ENCODE measurements around the gene CD72.

Gene CD72

GRCh38 chr9:35606138-35606504 is 12.1 kb downstream of the CD72 start:
- WGBS (ENCODE audit: extremely low coverage, insufficient coverage, insufficient read length): no CpG with 5 or more reads among the region's 5 CpGs
- peaks cover 9% of the 10 kb centered on the region for H3K79me1 ChIP-seq (ENCODE audit: low read length)
- H4K8ac ChIP-seq (ENCODE audit: low read depth, low read length): no peak overlapping the region
- H3K4ac ChIP-seq (ENCODE audit: low read depth, low read length): no peak overlapping the region
- H3K23ac ChIP-seq (ENCODE audit: low read length): no peak overlapping the region
- peak overlapping the region; percentile 16 for H3K18ac ChIP-seq (ENCODE audit: low read length)
- H3K4me1 ChIP-seq (ENCODE audit: control insufficient read depth in 1 of 2, insufficient read depth in 2 of 2, low read length in 2 of 2): peaks cover 11 to 16% of the 10 kb centered on the region in 2 experiments
- H4K91ac ChIP-seq (ENCODE audit: low read depth, low read length): no peak overlapping the region
- no peak overlapping the region for H2AFZ ChIP-seq (ENCODE audit: insufficient read depth, low read length, poor library complexity)
- peak overlapping the region; percentile 90 for H3K4me2 ChIP-seq (ENCODE audit: low read length)
- H2BK120ac ChIP-seq (ENCODE audit: insufficient read depth, low read length, poor library complexity): no peak overlapping the region
- H3K27ac ChIP-seq (ENCODE audit: low read depth, low read length): no peak overlapping the region
- no peak overlapping the region for H4K12ac ChIP-seq (ENCODE audit: low read depth, low read length)
- H3K9me3 ChIP-seq (ENCODE audit: insufficient read depth, low read depth, low read length): peaks cover 1% of the 10 kb centered on the region
- no peak overlapping the region for H2BK5ac ChIP-seq (ENCODE audit: low read depth, low read length, poor library complexity)
- no peak overlapping the region for H2AK5ac ChIP-seq (ENCODE audit: low read length)
- H3K14ac ChIP-seq (ENCODE audit: low read length): peak overlapping the region; percentile 43
- H2BK12ac ChIP-seq (ENCODE audit: low read length): no peak overlapping the region
- H3K79me2 ChIP-seq (ENCODE audit: control insufficient read depth, insufficient read depth, low read length, poor library complexity): peaks cover 5% of the 10 kb centered on the region
- peak overlapping the region; percentile 84 for H3K4me3 ChIP-seq (ENCODE audit: low read depth, low read length)
- DNase-seq: no peak
- H3K27me3 ChIP-seq (ENCODE audit: insufficient read depth, low read length): no peaks in the 10 kb centered on the region
- peak overlapping the region; percentile 75 for H3K9ac ChIP-seq (ENCODE audit: low read length)
- H3K36me3 ChIP-seq (ENCODE audit: control insufficient read depth in 1 of 2, insufficient read depth in 2 of 2, low read length in 2 of 2): peaks cover 29 to 36% of the 10 kb centered on the region in 2 experiments

DNA sequence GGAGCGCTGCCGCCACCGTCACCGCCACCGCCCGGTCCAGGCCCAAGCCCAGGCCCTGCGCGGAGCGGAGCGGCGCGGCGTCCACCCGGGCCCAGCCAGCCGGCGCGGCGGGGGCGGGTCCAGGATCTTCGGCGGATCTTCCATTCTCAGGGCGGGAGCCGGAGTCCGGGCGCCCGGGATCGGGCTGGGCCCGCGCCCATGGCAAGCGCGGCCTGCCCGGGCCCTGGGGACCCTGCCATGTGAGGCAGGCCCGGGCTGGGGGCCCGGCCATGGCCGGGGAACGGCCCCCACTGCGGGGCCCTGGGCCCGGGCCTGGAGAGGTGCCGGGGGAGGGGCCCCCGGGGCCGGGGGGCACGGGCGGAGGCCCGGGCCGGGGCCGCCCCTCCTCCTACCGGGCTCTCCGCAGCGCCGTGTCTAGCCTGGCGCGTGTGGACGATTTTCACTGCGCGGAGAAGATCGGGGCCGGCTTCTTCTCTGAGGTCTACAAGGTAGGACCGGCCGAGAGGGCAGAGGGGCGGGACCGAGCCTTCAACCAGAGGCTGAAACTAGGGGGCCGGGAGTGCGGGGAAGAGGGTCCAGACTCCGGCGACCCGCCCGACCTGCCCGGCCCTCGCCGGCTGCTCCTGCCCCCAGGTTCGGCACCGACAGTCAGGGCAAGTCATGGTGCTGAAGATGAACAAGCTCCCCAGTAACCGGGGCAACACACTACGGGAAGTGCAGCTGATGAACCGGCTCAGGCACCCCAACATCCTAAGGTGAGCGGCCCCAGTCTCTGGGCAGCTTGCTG is 12.7 kb downstream of the CD72 start:
- Histone ChIP-seq H3K9ac (ENCODE audit: low read length) (peak overlapping the region; percentile 89), H4K91ac (ENCODE audit: low read depth, low read length) (peak overlapping the region; percentile 51), H3K14ac (ENCODE audit: low read length) (peak overlapping the region; percentile 46), H3K79me1 (ENCODE audit: low read length) (peaks cover 9% of the 10 kb centered on the region), H3K4me1 (ENCODE audit: control insufficient read depth in 1 of 2, insufficient read depth in 2 of 2, low read length in 2 of 2) (peaks cover 11 to 16% of the 10 kb centered on the region in 2 experiments), H3K79me2 (ENCODE audit: control insufficient read depth, insufficient read depth, low read length, poor library complexity) (peaks cover 5% of the 10 kb centered on the region), H3K4ac (ENCODE audit: low read depth, low read length) (peak overlapping the region; percentile 31), H3K9me3 (ENCODE audit: insufficient read depth, low read depth, low read length) (peaks cover 1% of the 10 kb centered on the region), H2BK120ac (ENCODE audit: insufficient read depth, low read length, poor library complexity) (peak overlapping the region; percentile 20), H2AK5ac (ENCODE audit: low read length) (no peak overlapping the region), H4K8ac (ENCODE audit: low read depth, low read length) (peak overlapping the region; percentile 25), H3K4me2 (ENCODE audit: low read length) (peak overlapping the region; percentile 90), H2BK5ac (ENCODE audit: low read depth, low read length, poor library complexity) (peak overlapping the region; percentile 58), H3K27ac (ENCODE audit: low read depth, low read length) (peak overlapping the region; percentile 77), H2AFZ (ENCODE audit: insufficient read depth, low read length, poor library complexity) (peak overlapping the region; percentile 49), H3K27me3 (ENCODE audit: insufficient read depth, low read length) (no peaks in the 10 kb centered on the region), H3K18ac (ENCODE audit: low read length) (peak overlapping the region; percentile 16), H3K36me3 (ENCODE audit: control insufficient read depth in 1 of 2, insufficient read depth in 2 of 2, low read length in 2 of 2) (peaks cover 29 to 36% of the 10 kb centered on the region in 2 experiments), H3K23ac (ENCODE audit: low read length) (no peak overlapping the region), H3K4me3 (ENCODE audit: low read depth, low read length) (peak overlapping the region; percentile 84), H4K12ac (ENCODE audit: low read depth, low read length) (no peak overlapping the region), H2BK12ac (ENCODE audit: low read length) (no peak overlapping the region)
- DNase-seq: peak in 1 of 2 donors; percentile 21
- WGBS (ENCODE audit: extremely low coverage, insufficient coverage, insufficient read length): no CpG with 5 or more reads among the region's 76 CpGs

DNA sequence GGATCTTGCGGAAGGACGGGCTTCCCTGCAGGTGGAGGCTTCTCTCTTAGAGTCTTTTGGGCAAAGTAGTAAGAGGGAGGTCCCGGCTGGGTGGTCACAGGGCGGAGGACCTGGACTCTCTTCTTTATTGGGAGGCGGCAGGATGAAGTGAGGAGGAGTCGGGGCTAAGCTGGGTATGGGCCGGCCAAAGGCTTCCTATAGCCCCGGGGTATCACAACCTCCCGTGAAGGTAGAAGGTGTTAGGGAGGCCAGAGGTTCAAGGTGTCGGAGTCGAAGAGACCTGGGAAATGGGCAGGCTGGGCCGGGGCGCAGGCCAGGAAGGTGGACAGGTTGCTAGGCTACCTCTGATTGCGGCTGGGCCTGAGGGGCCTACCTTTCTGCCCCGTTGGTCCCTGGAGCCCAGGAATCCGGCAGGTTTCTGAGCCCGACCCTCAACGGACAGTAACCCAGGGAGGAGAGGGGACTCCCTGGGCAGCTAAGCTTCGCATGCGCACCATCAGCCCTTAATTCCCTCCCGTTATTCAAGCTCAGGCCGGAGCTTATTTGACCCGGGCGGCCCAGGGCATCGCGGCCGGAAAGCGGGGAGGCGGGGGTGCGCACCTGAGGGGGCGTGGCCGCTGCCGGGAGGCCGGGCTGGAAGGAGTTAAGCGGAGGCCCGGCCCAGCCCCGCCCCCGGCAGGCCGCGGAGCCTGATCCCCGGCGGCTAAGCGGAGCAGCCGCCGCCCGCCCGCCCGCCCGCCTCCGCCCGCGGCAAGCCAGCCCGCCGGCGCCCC is 13.4 kb downstream of the CD72 start, which contains the start of gene TESK1:
TSS of gene TESK1 (plus strand) at position 685 of the 773 bp plus-strand sequence. CDS start 358 bp downstream, outside the sequence.
- Histone ChIP-seq H4K8ac (ENCODE audit: low read depth, low read length) (peak within 1 kb of the TSS; percentile 31), H3K27ac (ENCODE audit: low read depth, low read length) (peak within 1 kb of the TSS; percentile 77), H2AK5ac (ENCODE audit: low read length) (no peak within 1 kb of the TSS), H3K9me3 (ENCODE audit: insufficient read depth, low read depth, low read length) (peaks cover 1% of the 10 kb centered on the region), H3K9ac (ENCODE audit: low read length) (peak within 1 kb of the TSS; percentile 89), H2BK5ac (ENCODE audit: low read depth, low read length, poor library complexity) (peak within 1 kb of the TSS; percentile 58), H3K18ac (ENCODE audit: low read length) (peak within 1 kb of the TSS; percentile 16), H2BK120ac (ENCODE audit: insufficient read depth, low read length, poor library complexity) (peak within 1 kb of the TSS; percentile 20), H3K4ac (ENCODE audit: low read depth, low read length) (peak within 1 kb of the TSS; percentile 31), H3K36me3 (ENCODE audit: control insufficient read depth in 1 of 2, insufficient read depth in 2 of 2, low read length in 2 of 2) (peaks cover 23 to 31% of the 10 kb centered on the region in 2 experiments), H3K27me3 (ENCODE audit: insufficient read depth, low read length) (no peaks in the 10 kb centered on the region), H3K4me2 (ENCODE audit: low read length) (peak within 1 kb of the TSS; percentile 96), H3K79me1 (ENCODE audit: low read length) (peaks cover 9% of the 10 kb centered on the region), H3K79me2 (ENCODE audit: control insufficient read depth, insufficient read depth, low read length, poor library complexity) (peaks cover 5% of the 10 kb centered on the region), H2AFZ (ENCODE audit: insufficient read depth, low read length, poor library complexity) (peak within 1 kb of the TSS; percentile 49), H3K4me3 (ENCODE audit: low read depth, low read length) (peak within 1 kb of the TSS; percentile 84), H4K91ac (ENCODE audit: low read depth, low read length) (peak within 1 kb of the TSS; percentile 51), H3K14ac (ENCODE audit: low read length) (peak within 1 kb of the TSS; percentile 46), H3K23ac (ENCODE audit: low read length) (no peak within 1 kb of the TSS), H2BK12ac (ENCODE audit: low read length) (no peak within 1 kb of the TSS), H4K12ac (ENCODE audit: low read depth, low read length) (no peak within 1 kb of the TSS), H3K4me1 (ENCODE audit: control insufficient read depth in 1 of 2, insufficient read depth in 2 of 2, low read length in 2 of 2) (peaks cover 11 to 16% of the 10 kb centered on the region in 2 experiments)
- no CpG with 5 or more reads among the region's 55 CpGs for WGBS (ENCODE audit: extremely low coverage, insufficient coverage, insufficient read length)
- peak; percentile 74 to 85 for DNase-seq

GRCh38 chr9:35603986-35604577 is 14.1 kb downstream of the CD72 start:
- Histone ChIP-seq H2BK5ac (ENCODE audit: low read depth, low read length, poor library complexity) (no peak overlapping the region), H4K8ac (ENCODE audit: low read depth, low read length) (peak overlapping the region; percentile 64), H3K4ac (ENCODE audit: low read depth, low read length) (no peak overlapping the region), H3K27me3 (ENCODE audit: insufficient read depth, low read length) (no peaks in the 10 kb centered on the region), H3K14ac (ENCODE audit: low read length) (no peak overlapping the region), H2BK12ac (ENCODE audit: low read length) (no peak overlapping the region), H3K27ac (ENCODE audit: low read depth, low read length) (peak overlapping the region; percentile 65), H3K9me3 (ENCODE audit: insufficient read depth, low read depth, low read length) (peaks cover 1% of the 10 kb centered on the region), H3K79me2 (ENCODE audit: control insufficient read depth, insufficient read depth, low read length, poor library complexity) (peaks cover 5% of the 10 kb centered on the region), H3K79me1 (ENCODE audit: low read length) (peaks cover 9% of the 10 kb centered on the region), H4K91ac (ENCODE audit: low read depth, low read length) (no peak overlapping the region), H2BK120ac (ENCODE audit: insufficient read depth, low read length, poor library complexity) (no peak overlapping the region), H3K9ac (ENCODE audit: low read length) (peak overlapping the region; percentile 33), H3K4me2 (ENCODE audit: low read length) (peak overlapping the region; percentile 96), H3K23ac (ENCODE audit: low read length) (no peak overlapping the region), H2AK5ac (ENCODE audit: low read length) (no peak overlapping the region), H3K18ac (ENCODE audit: low read length) (no peak overlapping the region), H3K4me1 (ENCODE audit: control insufficient read depth in 1 of 2, insufficient read depth in 2 of 2, low read length in 2 of 2) (peaks cover 11 to 16% of the 10 kb centered on the region in 2 experiments), H3K36me3 (ENCODE audit: control insufficient read depth in 1 of 2, insufficient read depth in 2 of 2, low read length in 2 of 2) (peaks cover 16 to 24% of the 10 kb centered on the region in 2 experiments), H4K12ac (ENCODE audit: low read depth, low read length) (no peak overlapping the region), H3K4me3 (ENCODE audit: low read depth, low read length) (peak overlapping the region; percentile 80), H2AFZ (ENCODE audit: insufficient read depth, low read length, poor library complexity) (peak overlapping the region; percentile 56)
- peak; percentile 100 for DNase-seq
- no CpG with 5 or more reads among the region's 41 CpGs for WGBS (ENCODE audit: extremely low coverage, insufficient coverage, insufficient read length)

Measured in trophoblast cell (in vitro differentiated cells and primary cell).